Activated CD8-positive, alpha-beta memory T cell treated with anti-CD3 and anti-CD28 coated beads, Interleukin-2, amount 10 ng/mL, durations not matched to agents 7 days and 5 days (primary cell): Measurements from ENCODE around the gene DUSP1. TPM values are rescaled to one million over a fixed set of nuclear protein-coding genes. Genes with fewer than 3 reads are reported as not detected.
A peak's percentile ranks its signal among the peaks of the same experiment; 100 is the strongest.
"Not testable (repeated sequence)": the region's sequence is repeated elsewhere in the genome, so short reads cannot be mapped to it uniquely, and the experiment has no call there.

Experiments
- ATAC-seq: fragments of 150-1000 bp; cut with Tn5 transposase; one replicate; pipeline ENCODE4 v1.10.0; 2021; ENCODE audit warnings: moderate library complexity
- CTCF ChIA-PET: fragments of 350-600 bp; sonication (Branson Sonifier 250); formaldehyde crosslinking; loops from one replicate; lab custom pipeline; 2021; ENCODE audit warnings: antibody characterized with exemption; lab: Charles Lee
- DNase-seq: peaks from one replicate; pipeline ENCODE4 v3.0.0-alpha.2; 2020
- H3K27ac Mint-ChIP-seq: one replicate; pipeline ENCODE4 v1.8.0; 2021; ENCODE audit warnings: mild to moderate bottlenecking, mixed read lengths
- H3K27me3 Mint-ChIP-seq: one replicate; pipeline ENCODE4 v1.8.0; 2021; ENCODE audit warnings: mixed read lengths
- H3K36me3 Mint-ChIP-seq: one replicate; pipeline ENCODE4 v1.8.0; 2021; ENCODE audit warnings: mild to moderate bottlenecking, mixed read lengths
- H3K4me1 Mint-ChIP-seq: one replicate; pipeline ENCODE4 v1.8.0; 2021; ENCODE audit warnings: mixed read lengths
- H3K4me3 Mint-ChIP-seq: one replicate; pipeline ENCODE4 v1.8.0; 2021; ENCODE audit warnings: mild to moderate bottlenecking, moderate library complexity, mixed read lengths
- H3K9me3 Mint-ChIP-seq: one replicate; pipeline ENCODE4 v1.8.0; 2022; ENCODE audit warnings: low read depth, mixed read lengths
- total RNA-seq, 2 experiments: library from RNA; stranded (reverse); gene quantifications; one replicate each; pipeline ENCODE4 v1.2.3, GENCODE V29; 2021

The DUSP1 gene
- 10 to 100 TPM in 1 of 2 experiments, 1 to 10 TPM in 1; 6.5 to 32.5 TPM for total RNA-seq

- Mint-ChIP-seq H3K4me1 (peaks cover 35% of the 10 kb centered on the region), H3K27me3 (no peaks in the 10 kb centered on the region), H3K4me3 (peak within 1 kb of the TSS; percentile 82), H3K9me3 (no peaks in the 10 kb centered on the region), H3K36me3 (peaks cover 13% of the 10 kb centered on the region), H3K27ac (peak within 1 kb of the TSS; percentile 99)
- DNase-seq: peak; percentile 98
- CTCF ChIA-PET: interaction anchor here (0.7 to 4.1 kb wide), 14 partner anchors 15 to 188 kb away, joined by 3 to 30 read pairs (median 4); partner anchors contain the start of gene RPL26L1
- peak; percentile 63 for ATAC-seq
These were observed at the start of gene DUSP1 for GRCh38 chr5:172770675-172771438. TSS of gene DUSP1 (minus strand) at chr5:172771195. CDS start at chr5:172770952, 243 bp downstream.

GRCh38 chr5:172820046-172820767, 49.2 kb upstream of the DUSP1 start:
- CTCF ChIA-PET: no interaction called here
- H3K9me3 Mint-ChIP-seq: peaks cover 2% of the 10 kb centered on the region
- no peaks in the 10 kb centered on the region for H3K4me1 Mint-ChIP-seq
- DNase-seq: no peak
- H3K27me3 Mint-ChIP-seq: peaks cover 8% of the 10 kb centered on the region
- ATAC-seq: no peak
- H3K36me3 Mint-ChIP-seq: no peaks in the 10 kb centered on the region
- H3K4me3 Mint-ChIP-seq: no peak overlapping the region
- H3K27ac Mint-ChIP-seq: no peak overlapping the region

- no peak for ATAC-seq
- no peaks in the 10 kb centered on the region for H3K4me1 Mint-ChIP-seq
- CTCF ChIA-PET: no interaction called here
- H3K27me3 Mint-ChIP-seq: peaks cover 8% of the 10 kb centered on the region
- no peaks in the 10 kb centered on the region for H3K9me3 Mint-ChIP-seq
- no peaks in the 10 kb centered on the region for H3K36me3 Mint-ChIP-seq
- H3K27ac Mint-ChIP-seq: no peak overlapping the region
- no peak for DNase-seq
- H3K4me3 Mint-ChIP-seq: no peak overlapping the region
These were observed 48.6 kb upstream of the DUSP1 start for GRCh38 chr5:172819569-172819968.

- ATAC-seq (no peak), DNase-seq (no peak)
- CTCF ChIA-PET: no interaction called here
- H3K27me3 Mint-ChIP-seq: peaks cover 8% of the 10 kb centered on the region
- no peak overlapping the region for H3K4me3 Mint-ChIP-seq
- H3K4me1 Mint-ChIP-seq: no peaks in the 10 kb centered on the region
- H3K9me3 Mint-ChIP-seq: no peaks in the 10 kb centered on the region
- no peak overlapping the region for H3K27ac Mint-ChIP-seq
- no peaks in the 10 kb centered on the region for H3K36me3 Mint-ChIP-seq
These were observed 47.1 kb upstream of the DUSP1 start for GRCh38 chr5:172818081-172818480.

GRCh38 chr5:172817664-172818063, 46.7 kb upstream of the DUSP1 start:
- no peak for DNase-seq
- Mint-ChIP-seq H3K4me1 (no peaks in the 10 kb centered on the region), H3K36me3 (no peaks in the 10 kb centered on the region), H3K27ac (no peak overlapping the region), H3K9me3 (no peaks in the 10 kb centered on the region), H3K27me3 (peaks cover 8% of the 10 kb centered on the region), H3K4me3 (no peak overlapping the region)
- CTCF ChIA-PET: no interaction called here
- no peak for ATAC-seq

GRCh38 chr5:172816925-172817562, 46.0 kb upstream of the DUSP1 start:
- CTCF ChIA-PET: no interaction called here
- Mint-ChIP-seq H3K4me3 (no peak overlapping the region), H3K27ac (no peak overlapping the region), H3K9me3 (no peaks in the 10 kb centered on the region), H3K4me1 (no peaks in the 10 kb centered on the region), H3K36me3 (no peaks in the 10 kb centered on the region), H3K27me3 (peaks cover 8% of the 10 kb centered on the region)
- DNase-seq (no peak), ATAC-seq (no peak)

GRCh38 chr5:172815631-172816030, 44.6 kb upstream of the DUSP1 start:
- Mint-ChIP-seq H3K4me3 (no peak overlapping the region), H3K27ac (no peak overlapping the region), H3K36me3 (no peaks in the 10 kb centered on the region), H3K27me3 (peaks cover 8% of the 10 kb centered on the region), H3K9me3 (no peaks in the 10 kb centered on the region), H3K4me1 (no peaks in the 10 kb centered on the region)
- no peak for ATAC-seq
- CTCF ChIA-PET: no interaction called here
- DNase-seq: no peak

GRCh38 chr5:172810996-172811395, 40.0 kb upstream of the DUSP1 start:
- H3K36me3 Mint-ChIP-seq, H3K4me3 Mint-ChIP-seq, H3K9me3 Mint-ChIP-seq, H3K27ac Mint-ChIP-seq, ATAC-seq, H3K27me3 Mint-ChIP-seq, DNase-seq: not testable (repeated sequence)
- CTCF ChIA-PET: interaction anchor here (0.8 kb wide), 1 partner anchor 96 kb away, joined by 3 read pairs; no protein-coding TSS in a partner anchor
- H3K4me1 Mint-ChIP-seq: peaks cover 17% of the 10 kb centered on the region

- no peaks in the 10 kb centered on the region for H3K27me3 Mint-ChIP-seq
- H3K36me3 Mint-ChIP-seq: peaks cover 2% of the 10 kb centered on the region
- peaks cover 17% of the 10 kb centered on the region for H3K4me1 Mint-ChIP-seq
- CTCF ChIA-PET: no interaction called here
- peaks cover 3% of the 10 kb centered on the region for H3K9me3 Mint-ChIP-seq
- no peak for DNase-seq
- no peak for ATAC-seq
- no peak overlapping the region for H3K27ac Mint-ChIP-seq
- no peak overlapping the region for H3K4me3 Mint-ChIP-seq
These were observed 38.8 kb upstream of the DUSP1 start for GRCh38 chr5:172809774-172810173.

GRCh38 chr5:172807766-172808311, 36.8 kb upstream of the DUSP1 start:
- Mint-ChIP-seq H3K36me3 (peaks cover 2% of the 10 kb centered on the region), H3K27me3 (no peaks in the 10 kb centered on the region), H3K9me3 (peaks cover 3% of the 10 kb centered on the region), H3K4me3 (peak overlapping the region; percentile 64), H3K4me1 (peaks cover 17% of the 10 kb centered on the region), H3K27ac (peak overlapping the region; percentile 83)
- CTCF ChIA-PET: interaction anchor here (0.7 to 1.5 kb wide), 7 partner anchors 10 to 146 kb away, joined by 3 to 7 read pairs (median 3); no protein-coding TSS in a partner anchor
- DNase-seq (no peak), ATAC-seq (no peak)

GRCh38 chr5:172806897-172807672, 36.1 kb upstream of the DUSP1 start:
- DNase-seq: peak; percentile 96
- H3K27ac Mint-ChIP-seq: peak overlapping the region; percentile 83
- peak; percentile 99 for ATAC-seq
- H3K9me3 Mint-ChIP-seq: peaks cover 3% of the 10 kb centered on the region
- H3K27me3 Mint-ChIP-seq: no peaks in the 10 kb centered on the region
- CTCF ChIA-PET: interaction anchor here (0.7 to 1.5 kb wide), 7 partner anchors 9 to 147 kb away, joined by 3 to 7 read pairs (median 3); no protein-coding TSS in a partner anchor
- H3K4me1 Mint-ChIP-seq: peaks cover 17% of the 10 kb centered on the region
- peaks cover 2% of the 10 kb centered on the region for H3K36me3 Mint-ChIP-seq
- H3K4me3 Mint-ChIP-seq: peak overlapping the region; percentile 64

- CTCF ChIA-PET: no interaction called here
- no peak overlapping the region for H3K4me3 Mint-ChIP-seq
- peaks cover 2% of the 10 kb centered on the region for H3K36me3 Mint-ChIP-seq
- no peak for ATAC-seq
- H3K9me3 Mint-ChIP-seq: peaks cover 3% of the 10 kb centered on the region
- H3K27ac Mint-ChIP-seq: peak overlapping the region; percentile 75
- no peak for DNase-seq
- H3K4me1 Mint-ChIP-seq: peaks cover 17% of the 10 kb centered on the region
- H3K27me3 Mint-ChIP-seq: no peaks in the 10 kb centered on the region
These were observed 34.8 kb upstream of the DUSP1 start for GRCh38 chr5:172805736-172806255.
